HepG2 (cell line): ENCODE data around the gene BCL2L1. TPM values are rescaled to one million over a fixed set of nuclear protein-coding genes. Genes with fewer than 3 reads are reported as not detected.

Experiments
- ADNP ChIP-seq: sonication (generic); formaldehyde crosslinking; IDR thresholded peaks from 2 replicates; pipeline ENCODE4 v1.4.0; 2020; ENCODE audit warnings: missing genetic modification reagents
- AGO1 ChIP-seq: fragments of 200-400 bp; formaldehyde crosslinking; IDR thresholded peaks from 2 replicates; pipeline ENCODE4 v1.6.1; 2017; ENCODE audit warnings: mild to moderate bottlenecking, low read depth, low read length, moderate library complexity; ENCODE audit not compliant: poor library complexity, severe bottlenecking
- CENPX ChIP-seq: sonication (generic); formaldehyde crosslinking; IDR thresholded peaks from 2 replicates; pipeline ENCODE4 v1.9.0; 2021; ENCODE audit warnings: mild to moderate bottlenecking, missing genetic modification reagents, moderate library complexity
- GTF2F1 ChIP-seq: fragments of 150-350 bp; IDR thresholded peaks from 2 replicates; pipeline ENCODE4 v1.6.1; 2014; ENCODE audit warnings: low read length
- MLXIP ChIP-seq: sonication (generic); formaldehyde crosslinking; IDR thresholded peaks from 2 replicates; pipeline ENCODE4 v1.9.0; 2021; ENCODE audit warnings: missing genetic modification reagents, borderline replicate concordance
- MYC ChIP-seq: sonication (generic); formaldehyde crosslinking; IDR thresholded peaks from 2 replicates; pipeline ENCODE4 v1.9.0; 2021; ENCODE audit warnings: missing genetic modification reagents, borderline replicate concordance
- PHF20 ChIP-seq: sonication (generic); formaldehyde crosslinking; IDR thresholded peaks from 2 replicates; pipeline ENCODE4 v1.5.0; 2020; ENCODE audit warnings: mild to moderate bottlenecking, missing genetic modification reagents
- SCMH1 ChIP-seq: sonication (generic); formaldehyde crosslinking; IDR thresholded peaks from 2 replicates; pipeline ENCODE4 v1.9.0; 2021; ENCODE audit warnings: missing genetic modification reagents, mild to moderate bottlenecking, borderline replicate concordance
- TAF1 ChIP-seq: sonication (generic); formaldehyde crosslinking; IDR thresholded peaks from 2 replicates; pipeline ENCODE4 v1.4.0; 2020; ENCODE audit warnings: missing genetic modification reagents
- TBX3 ChIP-seq: fragments of 450-650 bp; IDR thresholded peaks from 2 replicates; pipeline ENCODE4 v1.6.1; 2017; ENCODE audit warnings: antibody characterized with exemption, mild to moderate bottlenecking, inconsistent platforms, borderline replicate concordance
- ZBTB38 ChIP-seq: sonication (generic); formaldehyde crosslinking; IDR thresholded peaks from 2 replicates; pipeline ENCODE4 v1.5.1; 2020; ENCODE audit warnings: mild to moderate bottlenecking, missing genetic modification reagents
- ZBTB7A ChIP-seq: sonication (generic); formaldehyde crosslinking; IDR thresholded peaks from 2 replicates; pipeline ENCODE4 v1.8.0; 2022; ENCODE audit warnings: mild to moderate bottlenecking, missing genetic modification reagents
- ZNF180 ChIP-seq: sonication (generic); formaldehyde crosslinking; IDR thresholded peaks from 2 replicates; pipeline ENCODE4 v1.4.0; 2020; ENCODE audit warnings: low read depth, missing genetic modification reagents, borderline replicate concordance
- ZNF234 ChIP-seq: sonication (generic); formaldehyde crosslinking; conservative IDR thresholded peaks from 2 replicates; pipeline ENCODE4 v1.5.1; 2020; ENCODE audit warnings: mild to moderate bottlenecking, missing genetic modification reagents
- ZNF367 ChIP-seq: sonication (generic); formaldehyde crosslinking; IDR thresholded peaks from 2 replicates; pipeline ENCODE4 v1.4.0; 2020; ENCODE audit warnings: missing genetic modification reagents, borderline replicate concordance
- polyA plus RNA-seq, 8 experiments: library from polyadenylated mRNA; depleted of rRNA in 3 of 8; stranded (reverse) in 7 of 8; unstranded in 1 of 8; fragments of >200 nt; fragmentation: Illumina TruSeq in 4 of 8; extraction: Trizol in 4 of 8; gene quantifications; 2 replicates each; pipeline versions ENCODE4 v1.2.1 to v1.2.3, GENCODE V29; 2011 to 2016; ENCODE audit warnings: low read depth in 4 of 8, missing spikeins in 1 of 8, mixed read lengths in 1 of 8; ENCODE audit not compliant: insufficient read depth in 1 of 8
- total RNA-seq, 5 experiments: library from RNA; depleted of rRNA; stranded (reverse); fragments of >200 nt; fragmentation: Illumina TruSeq; extraction: Trizol; gene quantifications; 2 replicates each; pipeline ENCODE4 v1.2.3, GENCODE V29; 2016; ENCODE audit warnings: low read depth in 1 of 5
- TF ChIP-seq, protein P1 (sequence below): sonication (generic); formaldehyde crosslinking; conservative IDR thresholded peaks from 2 replicates; pipeline ENCODE4 v1.5.0; 2020; ENCODE audit warnings: missing genetic modification reagents
- TF ChIP-seq, protein P2 (sequence below): sonication (generic); formaldehyde crosslinking; IDR thresholded peaks from 2 replicates; pipeline ENCODE4 v1.4.0; 2020; ENCODE audit warnings: missing genetic modification reagents
- TF ChIP-seq, protein P3 (sequence below): sonication (generic); formaldehyde crosslinking; IDR thresholded peaks from 2 replicates; pipeline ENCODE4 v1.4.0; 2020; ENCODE audit warnings: mild to moderate bottlenecking, missing genetic modification reagents
- TF ChIP-seq, protein P4 (sequence below): sonication (generic); formaldehyde crosslinking; IDR thresholded peaks from 2 replicates; pipeline ENCODE4 v1.4.0; 2020; ENCODE audit warnings: mild to moderate bottlenecking, missing genetic modification reagents

BCL2L1 gene
- total and polyA plus RNA-seq, 2 of the 13 experiments (the other 11 are each of a cell fraction or from before 2014, with no cell fraction given), result 164 to 258 TPM

DNA sequence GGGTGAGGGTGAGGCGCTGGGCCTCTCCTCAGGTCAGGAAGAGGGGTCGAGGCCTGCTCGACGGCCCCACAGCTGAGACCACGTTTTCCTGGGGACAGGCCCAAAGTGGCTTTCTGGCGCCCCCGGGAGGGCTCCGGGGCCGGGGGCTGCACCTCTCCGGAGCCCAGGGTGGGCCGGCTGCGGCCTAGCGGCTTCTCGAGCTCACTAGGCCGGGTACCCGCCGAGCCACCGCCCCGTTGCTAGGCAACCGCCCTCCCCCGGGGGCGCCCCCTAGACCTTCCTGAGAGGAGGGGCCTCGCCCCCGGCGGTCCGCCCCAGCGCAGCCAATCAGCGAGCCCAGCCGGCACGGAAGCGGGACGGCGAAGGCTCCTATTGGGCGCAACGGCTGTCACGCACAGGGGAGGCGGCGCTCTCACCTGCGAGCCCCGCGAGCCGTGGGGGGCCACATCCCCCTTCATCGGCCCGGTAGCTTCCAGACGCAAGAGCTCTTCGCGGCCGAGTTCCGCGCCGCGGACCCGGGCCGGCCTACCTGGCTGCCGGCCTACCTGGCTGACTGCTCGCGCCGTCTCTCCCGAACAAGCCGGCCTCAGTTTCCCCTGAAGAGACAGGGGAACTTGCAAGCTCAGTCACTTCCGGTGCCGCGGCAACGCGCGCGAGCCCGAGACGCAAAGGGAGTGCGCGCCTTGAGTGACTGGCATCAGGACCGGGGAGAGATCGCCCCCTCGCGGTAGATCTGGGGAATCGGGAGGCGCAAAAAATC is 831 bp upstream of the BCL2L1 start (continued):
- TF ChIP-seq TAF1 (CRISPR knock-in tag), result peak; percentile 79
- TF ChIP-seq ADNP (CRISPR knock-in tag), result no peak
- TF ChIP-seq ZBTB7A, result peak; percentile 95
- TF ChIP-seq ZNF234 (CRISPR knock-in tag), result no peak; the same call in 1 of the 2 replicates
- no peak for TF ChIP-seq CENPX (CRISPR knock-in tag)
- peak; percentile 76; the same call in 1 of the 2 replicates for TF ChIP-seq TBX3
- no peak; the same call in 1 of the 2 replicates for TF ChIP-seq GTF2F1
- peak; percentile 67 for TF ChIP-seq MLXIP (CRISPR knock-in tag)
- peak; percentile 66 for TF ChIP-seq PHF20 (CRISPR knock-in tag)
- TF ChIP-seq ZBTB38, result peak; percentile 84
- TF ChIP-seq, protein P1, sequence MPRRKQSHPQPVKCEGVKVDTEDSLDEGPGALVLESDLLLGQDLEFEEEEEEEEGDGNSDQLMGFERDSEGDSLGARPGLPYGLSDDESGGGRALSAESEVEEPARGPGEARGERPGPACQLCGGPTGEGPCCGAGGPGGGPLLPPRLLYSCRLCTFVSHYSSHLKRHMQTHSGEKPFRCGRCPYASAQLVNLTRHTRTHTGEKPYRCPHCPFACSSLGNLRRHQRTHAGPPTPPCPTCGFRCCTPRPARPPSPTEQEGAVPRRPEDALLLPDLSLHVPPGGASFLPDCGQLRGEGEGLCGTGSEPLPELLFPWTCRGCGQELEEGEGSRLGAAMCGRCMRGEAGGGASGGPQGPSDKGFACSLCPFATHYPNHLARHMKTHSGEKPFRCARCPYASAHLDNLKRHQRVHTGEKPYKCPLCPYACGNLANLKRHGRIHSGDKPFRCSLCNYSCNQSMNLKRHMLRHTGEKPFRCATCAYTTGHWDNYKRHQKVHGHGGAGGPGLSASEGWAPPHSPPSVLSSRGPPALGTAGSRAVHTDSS (CRISPR knock-in tag), result 0 out of 2 replicates have a peak, but pooled peaks have one; percentile 41
- no peak for TF ChIP-seq SCMH1 (CRISPR knock-in tag)
- TF ChIP-seq, protein P2, sequence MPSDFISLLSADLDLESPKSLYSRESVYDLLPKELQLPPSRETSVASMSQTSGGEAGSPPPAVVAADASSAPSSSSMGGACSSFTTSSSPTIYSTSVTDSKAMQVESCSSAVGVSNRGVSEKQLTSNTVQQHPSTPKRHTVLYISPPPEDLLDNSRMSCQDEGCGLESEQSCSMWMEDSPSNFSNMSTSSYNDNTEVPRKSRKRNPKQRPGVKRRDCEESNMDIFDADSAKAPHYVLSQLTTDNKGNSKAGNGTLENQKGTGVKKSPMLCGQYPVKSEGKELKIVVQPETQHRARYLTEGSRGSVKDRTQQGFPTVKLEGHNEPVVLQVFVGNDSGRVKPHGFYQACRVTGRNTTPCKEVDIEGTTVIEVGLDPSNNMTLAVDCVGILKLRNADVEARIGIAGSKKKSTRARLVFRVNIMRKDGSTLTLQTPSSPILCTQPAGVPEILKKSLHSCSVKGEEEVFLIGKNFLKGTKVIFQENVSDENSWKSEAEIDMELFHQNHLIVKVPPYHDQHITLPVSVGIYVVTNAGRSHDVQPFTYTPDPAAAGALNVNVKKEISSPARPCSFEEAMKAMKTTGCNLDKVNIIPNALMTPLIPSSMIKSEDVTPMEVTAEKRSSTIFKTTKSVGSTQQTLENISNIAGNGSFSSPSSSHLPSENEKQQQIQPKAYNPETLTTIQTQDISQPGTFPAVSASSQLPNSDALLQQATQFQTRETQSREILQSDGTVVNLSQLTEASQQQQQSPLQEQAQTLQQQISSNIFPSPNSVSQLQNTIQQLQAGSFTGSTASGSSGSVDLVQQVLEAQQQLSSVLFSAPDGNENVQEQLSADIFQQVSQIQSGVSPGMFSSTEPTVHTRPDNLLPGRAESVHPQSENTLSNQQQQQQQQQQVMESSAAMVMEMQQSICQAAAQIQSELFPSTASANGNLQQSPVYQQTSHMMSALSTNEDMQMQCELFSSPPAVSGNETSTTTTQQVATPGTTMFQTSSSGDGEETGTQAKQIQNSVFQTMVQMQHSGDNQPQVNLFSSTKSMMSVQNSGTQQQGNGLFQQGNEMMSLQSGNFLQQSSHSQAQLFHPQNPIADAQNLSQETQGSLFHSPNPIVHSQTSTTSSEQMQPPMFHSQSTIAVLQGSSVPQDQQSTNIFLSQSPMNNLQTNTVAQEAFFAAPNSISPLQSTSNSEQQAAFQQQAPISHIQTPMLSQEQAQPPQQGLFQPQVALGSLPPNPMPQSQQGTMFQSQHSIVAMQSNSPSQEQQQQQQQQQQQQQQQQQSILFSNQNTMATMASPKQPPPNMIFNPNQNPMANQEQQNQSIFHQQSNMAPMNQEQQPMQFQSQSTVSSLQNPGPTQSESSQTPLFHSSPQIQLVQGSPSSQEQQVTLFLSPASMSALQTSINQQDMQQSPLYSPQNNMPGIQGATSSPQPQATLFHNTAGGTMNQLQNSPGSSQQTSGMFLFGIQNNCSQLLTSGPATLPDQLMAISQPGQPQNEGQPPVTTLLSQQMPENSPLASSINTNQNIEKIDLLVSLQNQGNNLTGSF (CRISPR knock-in tag), result peak; percentile 60
- peak; percentile 34 for TF ChIP-seq ZNF367 (CRISPR knock-in tag)
- TF ChIP-seq, protein P3, sequence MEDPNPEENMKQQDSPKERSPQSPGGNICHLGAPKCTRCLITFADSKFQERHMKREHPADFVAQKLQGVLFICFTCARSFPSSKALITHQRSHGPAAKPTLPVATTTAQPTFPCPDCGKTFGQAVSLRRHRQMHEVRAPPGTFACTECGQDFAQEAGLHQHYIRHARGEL (CRISPR knock-in tag), result peak; percentile 77
- peak; percentile 80 for TF ChIP-seq AGO1
- TF ChIP-seq MYC (CRISPR knock-in tag), result peak; percentile 93
- TF ChIP-seq, protein P4, sequence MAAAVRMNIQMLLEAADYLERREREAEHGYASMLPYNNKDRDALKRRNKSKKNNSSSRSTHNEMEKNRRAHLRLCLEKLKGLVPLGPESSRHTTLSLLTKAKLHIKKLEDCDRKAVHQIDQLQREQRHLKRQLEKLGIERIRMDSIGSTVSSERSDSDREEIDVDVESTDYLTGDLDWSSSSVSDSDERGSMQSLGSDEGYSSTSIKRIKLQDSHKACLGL (CRISPR knock-in tag), result peak; percentile 88
- TF ChIP-seq ZNF180 (CRISPR knock-in tag), result no peak; the same call in 1 of the 2 replicates
